Retinal pigment epithelial cell (primary cell): Measurements from ENCODE around the gene C1QTNF1.
"Not testable (repeated sequence)": the region's sequence is repeated elsewhere in the genome, so short reads cannot be mapped to it uniquely, and the experiment has no call there.

Experiments
- DNase-seq: peaks from one replicate; pipeline ENCODE4 v3.0.0-alpha.2; 2010; ENCODE audit warnings: low read depth
- H3K4me3 ChIP-seq: 2 replicates; pipeline ENCODE4 v1.5.1; 2011; ENCODE audit warnings: mild to moderate bottlenecking, low read length, control low read depth, moderate library complexity
- CTCF ChIP-seq: conservative IDR thresholded peaks from 2 replicates; pipeline ENCODE4 v1.5.1; 2011; ENCODE audit warnings: low read depth, low read length, control low read depth, inconsistent platforms

The C1QTNF1 gene

GRCh38 chr17:79020631-79021301 is 3.2 kb upstream of the C1QTNF1 start:
- TF ChIP-seq CTCF, result no peak
- H3K4me3 ChIP-seq, result no peak overlapping the region
- no peak for DNase-seq

GRCh38 chr17:79021929-79022328 is 2.0 kb upstream of the C1QTNF1 start:
- H3K4me3 ChIP-seq, result not testable (repeated sequence)

GRCh38 chr17:79022507-79022991 is 1.4 kb upstream of the C1QTNF1 start:
- DNase-seq, result no peak
- TF ChIP-seq CTCF, result no peak
- H3K4me3 ChIP-seq, result no peak overlapping the region

More at GRCh38 chr17:79021929-79022328, 2.0 kb upstream of the C1QTNF1 start:
- not testable (repeated sequence) for DNase-seq

- DNase-seq, result no peak
- no peak for TF ChIP-seq CTCF
- H3K4me3 ChIP-seq, result no peak overlapping the region
These were observed 726 bp upstream of the C1QTNF1 start for GRCh38 chr17:79023180-79023705.

GRCh38 chr17:79024901-79025737 is 1.1 kb downstream of the C1QTNF1 start:
- H3K4me3 ChIP-seq, result no peak overlapping the region
- no peak for DNase-seq
- no peak for TF ChIP-seq CTCF

- TF ChIP-seq CTCF, result no peak
- H3K4me3 ChIP-seq, result no peak overlapping the region
- no peak for DNase-seq
These were observed 2.7 kb downstream of the C1QTNF1 start for GRCh38 chr17:79026376-79027273.
